ENCODE data around the gene MYNN. TPM values are rescaled to one million over a fixed set of nuclear protein-coding genes. Genes with fewer than 3 reads are reported as not detected.

The MYNN gene
- total RNA-seq, 1 donor from 2014 or later, result 12.4 TPM

GRCh38 chr3:169822091-169822490 is 48.9 kb downstream of the MYNN start:
- H3K4me3 ChIP-seq, result no peak overlapping the region
- H3K36me3 ChIP-seq, result no peaks in the 10 kb centered on the region
- TF ChIP-seq CTCF (IDR thresholded peaks at IDR 0.05; ENCODE audit: borderline replicate concordance), result no peak
- H3K27me3 ChIP-seq (ENCODE audit: low read depth), result peaks cover 30% of the 10 kb centered on the region
- H3K27ac ChIP-seq (replicated peaks), result no peak overlapping the region
- no peaks in the 10 kb centered on the region for H3K9me3 ChIP-seq (replicated peaks)
- no peaks in the 10 kb centered on the region for H3K4me1 ChIP-seq
- intact Hi-C loops (cut with micrococcal nuclease), result no loop called here
- DNase-seq, result no peak

GRCh38 chr3:169822540-169822939 is 49.3 kb downstream of the MYNN start:
- no peak for DNase-seq
- Histone ChIP-seq H3K27me3 (ENCODE audit: low read depth) (peaks cover 30% of the 10 kb centered on the region), H3K27ac (replicated peaks) (no peak overlapping the region), H3K4me1 (no peaks in the 10 kb centered on the region), H3K36me3 (no peaks in the 10 kb centered on the region), H3K4me3 (no peak overlapping the region), H3K9me3 (replicated peaks) (no peaks in the 10 kb centered on the region)
- no peak for TF ChIP-seq CTCF (IDR thresholded peaks at IDR 0.05; ENCODE audit: borderline replicate concordance)
- intact Hi-C loops (cut with micrococcal nuclease), result no loop called here

GRCh38 chr3:169822983-169823382 is 49.8 kb downstream of the MYNN start:
- intact Hi-C loops (cut with micrococcal nuclease), result no loop called here
- Histone ChIP-seq H3K36me3 (no peaks in the 10 kb centered on the region), H3K27ac (replicated peaks) (no peak overlapping the region), H3K9me3 (replicated peaks) (no peaks in the 10 kb centered on the region), H3K4me3 (no peak overlapping the region), H3K4me1 (no peaks in the 10 kb centered on the region), H3K27me3 (ENCODE audit: low read depth) (peaks cover 27% of the 10 kb centered on the region)
- no peak for TF ChIP-seq CTCF (IDR thresholded peaks at IDR 0.05; ENCODE audit: borderline replicate concordance)
- no peak for DNase-seq

GRCh38 chr3:169825316-169825715 is 52.1 kb downstream of the MYNN start:
- H3K36me3 ChIP-seq, result no peaks in the 10 kb centered on the region
- DNase-seq, result no peak
- no peak for TF ChIP-seq CTCF (IDR thresholded peaks at IDR 0.05; ENCODE audit: borderline replicate concordance)

GRCh38 chr3:169827712-169828111 is 54.5 kb downstream of the MYNN start:
- intact Hi-C loops (cut with micrococcal nuclease), result no loop called here

More at GRCh38 chr3:169825316-169825715, 52.1 kb downstream of the MYNN start:
- intact Hi-C loops (cut with micrococcal nuclease), result no loop called here
- H3K4me1 ChIP-seq, result no peaks in the 10 kb centered on the region
- H3K9me3 ChIP-seq (replicated peaks), result no peaks in the 10 kb centered on the region
- H3K27ac ChIP-seq (replicated peaks), result no peak overlapping the region
- peaks cover 22% of the 10 kb centered on the region for H3K27me3 ChIP-seq (ENCODE audit: low read depth)
- no peak overlapping the region for H3K4me3 ChIP-seq

More at GRCh38 chr3:169827712-169828111, 54.5 kb downstream of the MYNN start:
- DNase-seq, result no peak
- Histone ChIP-seq H3K36me3 (no peaks in the 10 kb centered on the region), H3K9me3 (replicated peaks) (no peaks in the 10 kb centered on the region), H3K4me3 (no peak overlapping the region), H3K27me3 (ENCODE audit: low read depth) (peaks cover 9% of the 10 kb centered on the region), H3K4me1 (no peaks in the 10 kb centered on the region), H3K27ac (replicated peaks) (no peak overlapping the region)
- TF ChIP-seq CTCF (IDR thresholded peaks at IDR 0.05; ENCODE audit: borderline replicate concordance), result no peak
